Prostate gland (tissue), 2 donors: ENCODE measurements around the gene CUX1. TPM values are rescaled to one million over a fixed set of nuclear protein-coding genes. Genes with fewer than 3 reads are reported as not detected.
A peak's percentile ranks its signal among the peaks of the same experiment; 100 is the strongest.

Experiments used
- DNase-seq: peaks from one replicate; pipeline ENCODE4 v3.0.0-alpha.2; 2019; ENCODE audit warnings: low spot score
- H3K27ac ChIP-seq, 2 donors: fragments of 200-600 bp; sonication (generic); 2 replicates each; pipeline ENCODE4 v1.5.1; 2017 to 2019
- H3K27me3 ChIP-seq: fragments of 200-600 bp; sonication (generic); replicated peaks from 2 replicates; pipeline ENCODE4 v1.5.1; 2019; ENCODE audit not compliant: insufficient read depth
- H3K36me3 ChIP-seq, 2 donors: fragments of 200-600 bp; sonication (generic); 1 replicate in 1 of 2; 2 replicates in 1 of 2; pipeline versions ENCODE4 v1.5.1 to v1.8.1; 2017 to 2019
- H3K4me1 ChIP-seq: fragments of 200-600 bp; sonication (generic); replicated peaks from 2 replicates; pipeline ENCODE4 v1.5.1; 2019
- H3K4me3 ChIP-seq, 2 donors: fragments of 200-600 bp; sonication (generic); 2 replicates each; pipeline ENCODE4 v1.5.1; 2017 to 2019
- H3K9me3 ChIP-seq: fragments of 200-600 bp; sonication (generic); 2 replicates; pipeline ENCODE4 v1.5.1; 2017
- CTCF ChIP-seq, 4 experiments: fragments of 200-600 bp in 2 of 4; fragments of 450-650 bp in 2 of 4; sonication (generic) in 2 of 4; IDR thresholded peaks; 1 replicate in 3 of 4; 2 replicates in 1 of 4; pipeline ENCODE4 v1.5.1; 2016 to 2019; ENCODE audit warnings: antibody characterized with exemption in 4 of 4, mild to moderate bottlenecking in 2 of 4, moderate library complexity in 2 of 4
- POLR2A ChIP-seq: fragments of 450-650 bp; IDR thresholded peaks from one replicate; pipeline ENCODE4 v1.6.1; 2016; ENCODE audit warnings: antibody characterized with exemption, mild to moderate bottlenecking
- POLR2AphosphoS5 ChIP-seq: sonication (generic); formaldehyde crosslinking; IDR thresholded peaks from one replicate; pipeline ENCODE4 v1.6.1; 2017; ENCODE audit warnings: antibody characterized with exemption
- WGBS: methylation state at CpG from one replicate; pipeline ENCODE4 v1.1.5; 2018; 5-methylcytosine and 5-hydroxymethylcytosine counted together
- intact Hi-C: fragments of 100-400 bp; cut with DNase I; formaldehyde crosslinking; loops from one replicate; pipeline ENCODE4 v1.14.2; 2022
- total RNA-seq, 2 donors: library from RNA; depleted of rRNA; stranded (reverse); fragments of >200 nt; gene quantifications; one replicate each; pipeline ENCODE4 v1.1.0, GENCODE V29; 2016

Gene CUX1
- total RNA-seq, 2 donors from 2014 or later = 96.3 to 99.2 TPM

- Histone ChIP-seq H3K9me3 (no peaks in the 10 kb centered on the region), H3K36me3 (no peaks in the 10 kb centered on the region), H3K4me3 (no peak overlapping the region), H3K27ac (no peak overlapping the region), H3K27me3 (no peaks in the 10 kb centered on the region), H3K4me1 (no peaks in the 10 kb centered on the region)
- intact Hi-C loops = loop anchor here (10.0 kb wide), 1 partner anchor 82 kb away; no protein-coding TSS in a partner anchor
- 95% methylated on average over 1 of the region's 1 CpG for WGBS
- TF ChIP-seq POLR2AphosphoS5 (no peak), CTCF (IDR thresholded peaks at IDR 0.05) (no peak), POLR2A (no peak)
- no peak for DNase-seq
These were observed 4.8 kb upstream of the CUX1 start for GRCh38 chr7:101812595-101812994.

- H3K36me3 ChIP-seq = no peaks in the 10 kb centered on the region
- 23% methylated on average over 5 of the region's 5 CpGs for WGBS
- TF ChIP-seq POLR2AphosphoS5 (no peak), CTCF (IDR thresholded peaks at IDR 0.05) (no peak), POLR2A (no peak)
- no peaks in the 10 kb centered on the region for H3K27me3 ChIP-seq
- peak overlapping the region; percentile 63 to 68 for H3K4me3 ChIP-seq
- no peak for DNase-seq
- intact Hi-C loops = loop anchor here (2.0 to 10.0 kb wide), 2 partner anchors 81 to 125 kb away; no protein-coding TSS in a partner anchor
- H3K9me3 ChIP-seq = no peaks in the 10 kb centered on the region
- no peaks in the 10 kb centered on the region for H3K4me1 ChIP-seq
- H3K27ac ChIP-seq = no peak overlapping the region
These were observed 3.9 kb upstream of the CUX1 start for GRCh38 chr7:101813402-101814019.

- under 1% methylated on average over 59 of the region's 74 CpGs for whole genome bisulfite sequencing
These were observed 3.1 kb upstream of the CUX1 start for GRCh38 chr7:101814081-101814990.

More at GRCh38 chr7:101814081-101814990, 3.1 kb upstream of the CUX1 start:
- no peaks in the 10 kb centered on the region for H3K36me3 ChIP-seq
- H3K9me3 ChIP-seq = no peaks in the 10 kb centered on the region
- no peak for TF ChIP-seq POLR2A
- TF ChIP-seq CTCF (IDR thresholded peaks at IDR 0.05) = peak in 3 of 4 experiments; percentile 49 to 87 (median 72)
- TF ChIP-seq POLR2AphosphoS5 = no peak
- H3K4me3 ChIP-seq = peak overlapping the region; percentile 63 to 68
- intact Hi-C loops = loop anchor here (2.0 to 10.0 kb wide), 2 partner anchors 80 to 126 kb away; no protein-coding TSS in a partner anchor
- peak; percentile 34 for DNase-seq
- peak overlapping the region; percentile 79 to 83 for H3K27ac ChIP-seq
- no peaks in the 10 kb centered on the region for H3K27me3 ChIP-seq
- H3K4me1 ChIP-seq = no peaks in the 10 kb centered on the region
